ENCODE measurements around the gene LGALS3BP. TPM values are rescaled to one million over a fixed set of nuclear protein-coding genes. Genes with fewer than 3 reads are reported as not detected.
A peak's percentile ranks its signal among the peaks of the same experiment; 100 is the strongest.

The LGALS3BP gene
- total and polyA plus RNA-seq, 4 donors, result 183 to 479 (median 245) TPM

DNA sequence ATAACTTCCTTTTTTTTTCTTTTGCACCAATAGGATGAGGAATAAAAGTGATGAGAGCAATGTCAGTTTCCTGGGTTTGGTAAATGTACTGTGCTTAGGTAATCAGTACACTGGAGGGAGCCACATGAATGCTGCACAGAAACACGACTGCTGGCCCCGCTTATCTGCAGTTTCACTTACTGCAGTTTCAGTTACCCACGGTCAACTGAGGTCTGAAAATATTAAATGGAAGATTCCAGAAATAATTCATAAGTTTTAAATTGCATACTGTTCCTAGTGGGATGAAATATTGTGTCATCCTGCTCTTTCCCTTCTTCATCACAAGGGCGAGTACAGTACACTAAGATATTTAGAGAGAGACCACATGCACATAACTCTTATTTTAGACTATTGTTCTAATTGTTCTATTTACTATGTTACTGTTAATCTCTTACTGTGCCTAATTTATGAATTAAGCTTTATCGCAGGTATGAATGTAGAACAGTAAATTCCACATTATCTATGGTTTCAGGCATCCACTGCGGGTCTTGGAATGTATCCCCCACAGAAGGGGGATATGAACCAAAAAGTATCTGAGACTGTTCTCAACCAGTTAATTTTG, 6.4 kb upstream of the LGALS3BP start:
- ATAC-seq (ENCODE audit: insufficient read depth, low FRiP score), result no peak
- Histone ChIP-seq H3K9ac (ENCODE audit: insufficient read depth in 1 of 2, low read length in 2 of 2) (peak overlapping the region in 1 of 2 donors; percentile 79), H3K9me3 (ENCODE audit: control insufficient read depth in 4 of 4, insufficient read depth in 3 of 4, low read length in 3 of 4) (no peaks in the 10 kb centered on the region), H3K4me3 (no peak overlapping the region), H3K27me3 (ENCODE audit: control insufficient read depth in 3 of 3, insufficient read depth in 3 of 3, low read length in 2 of 3) (no peaks in the 10 kb centered on the region), H3K4me1 (ENCODE audit: control insufficient read depth in 5 of 5, insufficient read depth in 5 of 5, low read length in 5 of 5) (peaks cover 0 to 13% (median 3%) of the 10 kb centered on the region in 5 donors), H3K27ac (ENCODE audit: low read depth in 1 of 2, low read length in 1 of 2) (peak overlapping the region; percentile 57 to 81), H3K36me3 (ENCODE audit: control insufficient read depth in 4 of 4, insufficient read depth in 4 of 4, low read length in 4 of 4) (peaks cover 0 to 10% (median 6%) of the 10 kb centered on the region in 4 donors)
- DNase-seq, result peak in 2 of 3 donors; percentile 52 to 63
- TF ChIP-seq, protein P1, sequence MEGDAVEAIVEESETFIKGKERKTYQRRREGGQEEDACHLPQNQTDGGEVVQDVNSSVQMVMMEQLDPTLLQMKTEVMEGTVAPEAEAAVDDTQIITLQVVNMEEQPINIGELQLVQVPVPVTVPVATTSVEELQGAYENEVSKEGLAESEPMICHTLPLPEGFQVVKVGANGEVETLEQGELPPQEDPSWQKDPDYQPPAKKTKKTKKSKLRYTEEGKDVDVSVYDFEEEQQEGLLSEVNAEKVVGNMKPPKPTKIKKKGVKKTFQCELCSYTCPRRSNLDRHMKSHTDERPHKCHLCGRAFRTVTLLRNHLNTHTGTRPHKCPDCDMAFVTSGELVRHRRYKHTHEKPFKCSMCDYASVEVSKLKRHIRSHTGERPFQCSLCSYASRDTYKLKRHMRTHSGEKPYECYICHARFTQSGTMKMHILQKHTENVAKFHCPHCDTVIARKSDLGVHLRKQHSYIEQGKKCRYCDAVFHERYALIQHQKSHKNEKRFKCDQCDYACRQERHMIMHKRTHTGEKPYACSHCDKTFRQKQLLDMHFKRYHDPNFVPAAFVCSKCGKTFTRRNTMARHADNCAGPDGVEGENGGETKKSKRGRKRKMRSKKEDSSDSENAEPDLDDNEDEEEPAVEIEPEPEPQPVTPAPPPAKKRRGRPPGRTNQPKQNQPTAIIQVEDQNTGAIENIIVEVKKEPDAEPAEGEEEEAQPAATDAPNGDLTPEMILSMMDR (IDR thresholded peaks at IDR 0.05; ENCODE audit: control extremely low read depth, extremely low read depth), result peak; percentile 5
- WGBS, 2 donors, result 17 to 22% methylated on average over 6 of the region's 6 CpGs

DNA sequence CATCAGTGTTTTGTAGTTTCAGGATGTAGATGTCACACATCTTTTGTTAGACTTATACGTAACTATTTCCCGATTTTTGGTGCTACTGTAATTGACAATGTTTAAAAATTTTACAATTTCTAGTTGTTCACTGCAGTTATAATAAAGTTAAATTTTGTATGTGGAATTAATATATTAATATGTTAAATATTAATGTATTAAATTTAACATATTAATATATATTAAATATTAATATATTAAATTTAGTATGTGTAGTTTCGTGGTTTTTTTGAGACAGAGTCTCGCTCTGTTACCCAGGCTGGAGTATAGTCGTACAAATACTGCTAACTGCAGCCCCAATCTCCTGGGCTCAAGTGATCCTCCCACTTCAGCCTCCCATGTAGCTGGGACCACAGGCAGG, 5.7 kb upstream of the LGALS3BP start:
- no peak overlapping the region for H3K9ac ChIP-seq (ENCODE audit: insufficient read depth in 1 of 2, low read length in 2 of 2)
- peaks cover 0 to 13% (median 3%) of the 10 kb centered on the region in 5 donors for H3K4me1 ChIP-seq (ENCODE audit: control insufficient read depth in 5 of 5, insufficient read depth in 5 of 5, low read length in 5 of 5)
- H3K36me3 ChIP-seq (ENCODE audit: control insufficient read depth in 4 of 4, insufficient read depth in 4 of 4, low read length in 4 of 4), result peaks cover 0 to 3% (median 3%) of the 10 kb centered on the region in 4 donors
- TF ChIP-seq, protein P1 (IDR thresholded peaks at IDR 0.05; ENCODE audit: control extremely low read depth, extremely low read depth), result no peak
- ATAC-seq (ENCODE audit: insufficient read depth, low FRiP score), result no peak
- H3K9me3 ChIP-seq (ENCODE audit: control insufficient read depth in 4 of 4, insufficient read depth in 3 of 4, low read length in 3 of 4), result no peaks in the 10 kb centered on the region
- H3K27me3 ChIP-seq (ENCODE audit: control insufficient read depth in 3 of 3, insufficient read depth in 3 of 3, low read length in 2 of 3), result no peaks in the 10 kb centered on the region
- WGBS, 2 donors, result 89 to 93% methylated on average over 5 of the region's 5 CpGs
- H3K4me3 ChIP-seq, result no peak overlapping the region
- no peak for DNase-seq
- peak overlapping the region in 1 of 2 donors; percentile 23 for H3K27ac ChIP-seq (ENCODE audit: low read depth in 1 of 2, low read length in 1 of 2)

GRCh38 chr17:78981010-78981888, 1.5 kb upstream of the LGALS3BP start:
- WGBS, 2 donors, result 87 to 88% methylated on average over 16 of the region's 16 CpGs
- TF ChIP-seq, protein P1 (IDR thresholded peaks at IDR 0.05; ENCODE audit: control extremely low read depth, extremely low read depth), result no peak
- DNase-seq (no peak), ATAC-seq (ENCODE audit: insufficient read depth, low FRiP score) (no peak)
- H3K4me1 ChIP-seq (ENCODE audit: control insufficient read depth in 5 of 5, insufficient read depth in 5 of 5, low read length in 5 of 5), result peaks cover 9 to 37% (median 14%) of the 10 kb centered on the region in 5 donors
- H3K27me3 ChIP-seq (ENCODE audit: control insufficient read depth in 3 of 3, insufficient read depth in 3 of 3, low read length in 2 of 3), result no peaks in the 10 kb centered on the region
- H3K27ac ChIP-seq (ENCODE audit: low read depth in 1 of 2, low read length in 1 of 2), result no peak overlapping the region
- H3K9me3 ChIP-seq (ENCODE audit: control insufficient read depth in 4 of 4, insufficient read depth in 3 of 4, low read length in 3 of 4), result no peaks in the 10 kb centered on the region
- H3K4me3 ChIP-seq, result no peak overlapping the region
- no peak overlapping the region for H3K9ac ChIP-seq (ENCODE audit: insufficient read depth in 1 of 2, low read length in 2 of 2)
- peaks cover 0 to 1% (median 0%) of the 10 kb centered on the region in 4 donors for H3K36me3 ChIP-seq (ENCODE audit: control insufficient read depth in 4 of 4, insufficient read depth in 4 of 4, low read length in 4 of 4)
